Small intestine (tissue), 7 donors: ENCODE results near the gene GALNT12. TPM values are rescaled to one million over a fixed set of nuclear protein-coding genes. Genes with fewer than 3 reads are reported as not detected.

ENCODE experiments used
- DNase-seq, 2 donors: peaks; one replicate each; pipeline versions ENCODE4 v3.0.0 to v3.0.0-alpha.2; 2013
- FAIRE-seq: peaks from 2 replicates; lab custom pipeline; 2012; peaks lifted over from hg19 to GRCh38; lab: Jason Lieb, UNC
- H3K27ac ChIP-seq, 3 donors: one replicate each; pipeline ENCODE4 v1.5.1; 2013; ENCODE audit warnings: low read length in 2 of 3, mild to moderate bottlenecking in 2 of 3, control low read depth in 1 of 3, inconsistent platforms in 1 of 3, low read depth in 1 of 3, moderate library complexity in 1 of 3
- H3K27me3 ChIP-seq, 3 donors: one replicate each; pipeline ENCODE4 v1.6.1; 2013; ENCODE audit warnings: low read length in 3 of 3, inconsistent platforms in 1 of 3; ENCODE audit not compliant: control insufficient read depth in 3 of 3, insufficient read depth in 3 of 3
- H3K36me3 ChIP-seq, 3 donors: one replicate each; pipeline ENCODE4 v1.6.1; 2013; ENCODE audit warnings: low read length in 3 of 3, inconsistent platforms in 1 of 3, low read depth in 1 of 3, mild to moderate bottlenecking in 1 of 3, moderate library complexity in 1 of 3; ENCODE audit not compliant: control insufficient read depth in 3 of 3, insufficient read depth in 2 of 3
- H3K4me1 ChIP-seq, 3 donors: one replicate each; pipeline ENCODE4 v1.6.1; 2013; ENCODE audit warnings: low read length in 2 of 3, inconsistent platforms in 1 of 3, low read depth in 1 of 3, mild to moderate bottlenecking in 1 of 3, moderate library complexity in 1 of 3; ENCODE audit not compliant: control insufficient read depth in 3 of 3, insufficient read depth in 2 of 3
- H3K4me3 ChIP-seq, 3 donors: one replicate each; pipeline ENCODE4 v1.5.1; 2013; ENCODE audit warnings: low read length in 3 of 3, control low read depth in 1 of 3, inconsistent platforms in 1 of 3, low read depth in 1 of 3, mild to moderate bottlenecking in 1 of 3, moderate library complexity in 1 of 3
- H3K9me3 ChIP-seq, 2 donors: one replicate each; pipeline ENCODE4 v1.6.1; 2013; ENCODE audit warnings: low read depth in 1 of 2, low read length in 1 of 2; ENCODE audit not compliant: control insufficient read depth in 2 of 2, insufficient read depth in 1 of 2
- WGBS, 3 donors: extraction: QIAGEN DNeasy Blood & Tissue Kit; methylation state at CpG; one replicate each; pipeline ENCODE4 v1.1.7; 2013; 5-methylcytosine and 5-hydroxymethylcytosine counted together
- polyA plus RNA-seq, 4 donors: library from polyadenylated mRNA; stranded (reverse) in 3 of 4; unstranded in 1 of 4; fragments of 200-250 nt in 3 of 4; fragments of 120-200 nt in 1 of 4; gene quantifications; one replicate each; pipeline versions ENCODE4 v1.2.1 to v1.2.3, GENCODE V29; 2013
- donor health status: healthy with polysubstance abuse.
- donor health status: control.
- donor health status: control.
- donor health status: Bipolar disorder and iron deficiency.
- donor health status: healthy.

GALNT12 gene
- polyA plus RNA-seq, 4 donors, result 7.8 to 47.1 (median 17.7) TPM

- FAIRE-seq, result no peak
- no peaks in the 10 kb centered on the region for H3K27me3 ChIP-seq
- peaks cover 0 to 59% (median 3%) of the 10 kb centered on the region in 3 donors for H3K4me1 ChIP-seq
- peak overlapping the region in 2 of 3 donors; percentile 56 to 85 for H3K27ac ChIP-seq
- no peak overlapping the region for H3K4me3 ChIP-seq
- DNase-seq, result no peak
- peaks cover 1 to 49% (median 2%) of the 10 kb centered on the region in 3 donors for H3K36me3 ChIP-seq
- no peaks in the 10 kb centered on the region for H3K9me3 ChIP-seq
- 90 to 97% (median 94%) methylated on average over 8 of the region's 8 CpGs for WGBS, 3 donors
These were observed 29.2 kb upstream of the GALNT12 start for GRCh38 chr9:98778251-98778650.

GRCh38 chr9:98778711-98779530 is 28.5 kb upstream of the GALNT12 start:
- no peaks in the 10 kb centered on the region for H3K27me3 ChIP-seq
- no peak overlapping the region for H3K4me3 ChIP-seq
- H3K4me1 ChIP-seq, result peaks cover 0 to 65% (median 3%) of the 10 kb centered on the region in 3 donors
- DNase-seq (peak; percentile 82 to 86), FAIRE-seq (no peak)
- 40 to 63% (median 57%) methylated on average over 8 of the region's 8 CpGs for WGBS, 3 donors
- H3K36me3 ChIP-seq, result peaks cover 0 to 48% (median 2%) of the 10 kb centered on the region in 3 donors
- H3K27ac ChIP-seq, result peak overlapping the region in 2 of 3 donors; percentile 56 to 85
- no peaks in the 10 kb centered on the region for H3K9me3 ChIP-seq

- Histone ChIP-seq H3K4me1 (peaks cover 0 to 68% (median 3%) of the 10 kb centered on the region in 3 donors), H3K4me3 (no peak overlapping the region), H3K36me3 (peaks cover 0 to 45% (median 2%) of the 10 kb centered on the region in 3 donors), H3K27me3 (no peaks in the 10 kb centered on the region), H3K9me3 (no peaks in the 10 kb centered on the region), H3K27ac (peak overlapping the region in 2 of 3 donors; percentile 22 to 95)
- DNase-seq (no peak), FAIRE-seq (no peak)
- 79 to 87% (median 79%) methylated on average over 11 of the region's 11 CpGs for WGBS, 3 donors
These were observed 27.3 kb upstream of the GALNT12 start for GRCh38 chr9:98780059-98780749.

- WGBS, 3 donors, result 25 to 67% (median 39%) methylated on average over 11 of the region's 11 CpGs
- H3K4me3 ChIP-seq, result no peak overlapping the region
- peaks cover 0 to 47% (median 2%) of the 10 kb centered on the region in 3 donors for H3K36me3 ChIP-seq
- no peak for FAIRE-seq
- no peaks in the 10 kb centered on the region for H3K9me3 ChIP-seq
- peak overlapping the region; percentile 87 to 95 (median 89) for H3K27ac ChIP-seq
- peak; percentile 95 to 99 for DNase-seq
- H3K27me3 ChIP-seq, result no peaks in the 10 kb centered on the region
- H3K4me1 ChIP-seq, result peaks cover 0 to 72% (median 4%) of the 10 kb centered on the region in 3 donors
These were observed 25.7 kb upstream of the GALNT12 start for GRCh38 chr9:98781588-98782383.

- DNase-seq, result no peak
- no peaks in the 10 kb centered on the region for H3K27me3 ChIP-seq
- H3K4me1 ChIP-seq, result peaks cover 0 to 66% (median 5%) of the 10 kb centered on the region in 3 donors
- no peak overlapping the region for H3K4me3 ChIP-seq
- FAIRE-seq, result no peak
- 94 to 96% (median 96%) methylated on average over 16 of the region's 16 CpGs for WGBS, 3 donors
- H3K9me3 ChIP-seq, result no peaks in the 10 kb centered on the region
- peak overlapping the region in 2 of 3 donors; percentile 41 to 95 for H3K27ac ChIP-seq
- peaks cover 0 to 47% (median 2%) of the 10 kb centered on the region in 3 donors for H3K36me3 ChIP-seq
These were observed 23.8 kb upstream of the GALNT12 start for GRCh38 chr9:98783518-98784226.

GRCh38 chr9:98784831-98785806 is 22.4 kb upstream of the GALNT12 start:
- peaks cover 0 to 54% (median 5%) of the 10 kb centered on the region in 3 donors for H3K4me1 ChIP-seq
- no peaks in the 10 kb centered on the region for H3K27me3 ChIP-seq
- H3K27ac ChIP-seq, result no peak overlapping the region
- FAIRE-seq (no peak), DNase-seq (no peak)
- WGBS, 3 donors, result 75 to 85% (median 83%) methylated on average over 11 of the region's 11 CpGs
- H3K36me3 ChIP-seq, result peaks cover 0 to 52% (median 2%) of the 10 kb centered on the region in 3 donors
- no peak overlapping the region for H3K4me3 ChIP-seq
- no peaks in the 10 kb centered on the region for H3K9me3 ChIP-seq
